Activated naive CD4-positive, alpha-beta T cell treated with anti-CD3 and anti-CD28 coated beads, Interleukin-2, amount 10 ng/mL, durations not matched to agents 7 days and 5 days (primary cell): Measurements from ENCODE around the gene FBXL16.
A peak's percentile ranks its signal among the peaks of the same experiment; 100 is the strongest.

Experiments used
- CTCF ChIA-PET: fragments of 350-600 bp; sonication (Branson Sonifier 250); formaldehyde crosslinking; loops from one replicate; lab custom pipeline; 2021; ENCODE audit warnings: antibody characterized with exemption; lab: Charles Lee
- DNase-seq: peaks from one replicate; pipeline ENCODE4 v3.0.0-alpha.2; 2020
- H3K27ac Mint-ChIP-seq: one replicate; pipeline ENCODE4 v1.8.0; 2021; ENCODE audit warnings: mild to moderate bottlenecking, moderate library complexity, mixed read lengths
- H3K27me3 Mint-ChIP-seq: one replicate; pipeline ENCODE4 v1.8.0; 2021; ENCODE audit warnings: mild to moderate bottlenecking, mixed read lengths
- H3K36me3 Mint-ChIP-seq: one replicate; pipeline ENCODE4 v1.8.0; 2021; ENCODE audit warnings: mixed read lengths
- H3K4me1 Mint-ChIP-seq: one replicate; pipeline ENCODE4 v1.8.0; 2021; ENCODE audit warnings: mixed read lengths
- H3K4me3 Mint-ChIP-seq: one replicate; pipeline ENCODE4 v1.8.0; 2021; ENCODE audit warnings: mild to moderate bottlenecking, moderate library complexity, mixed read lengths
- H3K9me3 Mint-ChIP-seq: one replicate; pipeline ENCODE4 v1.8.0; 2021; ENCODE audit warnings: mixed read lengths

FBXL16 gene

DNA sequence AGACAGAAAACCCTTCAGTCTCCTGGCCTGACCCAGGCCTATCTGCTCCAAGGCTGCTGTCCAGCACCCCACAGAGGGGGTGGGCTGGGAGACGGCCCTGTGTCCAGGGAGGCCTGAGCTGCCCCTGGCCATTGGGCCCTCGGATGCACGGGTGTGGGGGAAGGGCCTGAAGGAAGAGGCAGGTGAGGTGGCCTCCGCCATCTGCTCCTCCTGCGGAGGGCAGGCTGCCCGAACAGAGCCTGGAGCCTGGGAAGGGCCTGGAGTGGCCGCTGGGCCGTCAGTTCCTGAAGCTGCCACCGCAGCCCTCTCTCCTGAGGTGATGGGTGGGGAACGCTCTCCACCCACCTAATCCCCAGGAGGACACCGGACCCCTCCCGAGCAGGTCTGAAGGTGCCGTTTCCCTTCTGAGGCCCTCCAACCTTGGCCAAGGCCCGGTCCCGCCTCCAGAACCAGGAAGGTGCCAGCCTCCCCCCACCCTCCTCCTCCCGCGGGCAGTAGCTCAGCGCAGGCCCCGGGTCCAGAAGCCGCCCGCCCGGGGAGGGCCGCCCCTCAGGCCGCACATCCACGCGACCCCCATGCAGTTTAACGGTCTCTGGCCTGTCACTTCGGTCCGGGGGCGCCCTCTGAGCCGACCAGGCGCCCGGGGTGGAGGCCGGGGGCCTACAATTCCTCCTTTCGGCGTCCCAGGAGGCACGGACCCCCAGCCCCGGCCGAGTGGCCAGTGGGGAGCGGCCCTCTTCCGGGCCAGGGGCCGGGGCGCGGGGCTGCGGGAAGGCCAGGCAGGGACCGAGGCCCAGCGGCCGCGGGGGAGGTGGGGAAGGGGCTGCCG lies 835 bp downstream of the FBXL16 start:
- Mint-ChIP-seq H3K27ac (no peak overlapping the region), H3K27me3 (peaks cover 92% of the 10 kb centered on the region), H3K36me3 (no peaks in the 10 kb centered on the region), H3K4me1 (peaks cover 4% of the 10 kb centered on the region), H3K9me3 (no peaks in the 10 kb centered on the region), H3K4me3 (no peak overlapping the region)
- CTCF ChIA-PET = interaction anchor here (1.5 kb wide), 1 partner anchor 81 kb away, joined by 4 read pairs; no protein-coding TSS in a partner anchor
- DNase-seq = no peak

DNA sequence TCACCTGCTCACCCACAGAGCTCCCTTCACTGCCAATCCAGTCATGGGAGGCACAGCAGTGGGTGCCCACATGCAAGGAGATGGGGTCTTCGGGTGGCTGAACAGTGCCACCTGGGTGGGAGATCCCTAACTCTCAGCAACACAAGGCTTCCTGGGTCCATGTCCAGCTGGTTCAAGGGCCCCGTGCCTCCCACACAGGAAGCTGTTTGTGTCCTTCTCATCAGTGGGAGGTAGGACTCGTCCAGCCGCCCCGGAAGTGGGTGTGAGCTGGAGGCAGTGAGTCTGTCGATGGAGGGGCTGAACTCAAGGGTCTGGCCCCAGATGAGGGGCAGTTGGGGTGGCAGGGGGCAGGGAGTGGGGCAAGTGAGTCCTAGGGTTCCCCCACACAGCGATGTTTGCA lies 1.6 kb downstream of the FBXL16 start:
- H3K4me1 Mint-ChIP-seq = peaks cover 11% of the 10 kb centered on the region
- DNase-seq = no peak
- CTCF ChIA-PET = interaction anchor here (1.5 to 2.9 kb wide), 2 partner anchors 8 to 81 kb away, joined by 4 to 15 read pairs; no protein-coding TSS in a partner anchor
- H3K4me3 Mint-ChIP-seq = no peak overlapping the region
- no peaks in the 10 kb centered on the region for H3K36me3 Mint-ChIP-seq
- H3K27ac Mint-ChIP-seq = no peak overlapping the region
- peaks cover 92% of the 10 kb centered on the region for H3K27me3 Mint-ChIP-seq
- no peaks in the 10 kb centered on the region for H3K9me3 Mint-ChIP-seq

DNA sequence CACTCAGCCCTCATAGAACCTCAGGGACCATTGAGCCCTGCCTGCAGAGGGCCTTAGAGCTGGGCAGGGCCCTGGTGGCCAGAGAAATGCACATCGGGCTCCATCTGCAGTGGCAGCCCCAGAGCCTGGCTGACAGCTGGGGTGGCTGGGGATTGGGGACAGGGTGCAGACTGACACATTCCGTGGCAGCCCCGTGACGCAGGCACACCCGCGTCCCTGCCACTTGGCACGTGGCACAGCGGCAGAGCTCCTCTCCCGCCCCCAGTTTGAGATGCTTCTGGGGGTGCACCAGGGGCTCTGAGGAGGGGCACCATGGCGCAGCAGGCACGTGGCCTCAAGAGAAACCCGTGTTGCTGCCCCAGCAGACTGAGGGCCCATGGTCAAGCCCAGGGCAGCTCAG lies 2.2 kb downstream of the FBXL16 start:
- CTCF ChIA-PET = interaction anchor here (1.5 to 2.9 kb wide), 2 partner anchors 9 to 82 kb away, joined by 4 to 15 read pairs; no protein-coding TSS in a partner anchor
- Mint-ChIP-seq H3K27ac (no peak overlapping the region), H3K36me3 (no peaks in the 10 kb centered on the region), H3K4me1 (peaks cover 14% of the 10 kb centered on the region), H3K4me3 (no peak overlapping the region), H3K27me3 (peaks cover 91% of the 10 kb centered on the region), H3K9me3 (no peaks in the 10 kb centered on the region)
- no peak for DNase-seq

GRCh38 chr16:702341-702740 lies 3.3 kb downstream of the FBXL16 start:
- H3K4me1 Mint-ChIP-seq = peaks cover 17% of the 10 kb centered on the region
- H3K36me3 Mint-ChIP-seq = no peaks in the 10 kb centered on the region
- H3K4me3 Mint-ChIP-seq = no peak overlapping the region
- H3K9me3 Mint-ChIP-seq = no peaks in the 10 kb centered on the region
- CTCF ChIA-PET = interaction anchor here (0.6 to 2.9 kb wide), 4 partner anchors 10 to 492 kb away, joined by 3 to 15 read pairs (median 3); no protein-coding TSS in a partner anchor
- no peak for DNase-seq
- peaks cover 86% of the 10 kb centered on the region for H3K27me3 Mint-ChIP-seq
- H3K27ac Mint-ChIP-seq = no peak overlapping the region

DNA sequence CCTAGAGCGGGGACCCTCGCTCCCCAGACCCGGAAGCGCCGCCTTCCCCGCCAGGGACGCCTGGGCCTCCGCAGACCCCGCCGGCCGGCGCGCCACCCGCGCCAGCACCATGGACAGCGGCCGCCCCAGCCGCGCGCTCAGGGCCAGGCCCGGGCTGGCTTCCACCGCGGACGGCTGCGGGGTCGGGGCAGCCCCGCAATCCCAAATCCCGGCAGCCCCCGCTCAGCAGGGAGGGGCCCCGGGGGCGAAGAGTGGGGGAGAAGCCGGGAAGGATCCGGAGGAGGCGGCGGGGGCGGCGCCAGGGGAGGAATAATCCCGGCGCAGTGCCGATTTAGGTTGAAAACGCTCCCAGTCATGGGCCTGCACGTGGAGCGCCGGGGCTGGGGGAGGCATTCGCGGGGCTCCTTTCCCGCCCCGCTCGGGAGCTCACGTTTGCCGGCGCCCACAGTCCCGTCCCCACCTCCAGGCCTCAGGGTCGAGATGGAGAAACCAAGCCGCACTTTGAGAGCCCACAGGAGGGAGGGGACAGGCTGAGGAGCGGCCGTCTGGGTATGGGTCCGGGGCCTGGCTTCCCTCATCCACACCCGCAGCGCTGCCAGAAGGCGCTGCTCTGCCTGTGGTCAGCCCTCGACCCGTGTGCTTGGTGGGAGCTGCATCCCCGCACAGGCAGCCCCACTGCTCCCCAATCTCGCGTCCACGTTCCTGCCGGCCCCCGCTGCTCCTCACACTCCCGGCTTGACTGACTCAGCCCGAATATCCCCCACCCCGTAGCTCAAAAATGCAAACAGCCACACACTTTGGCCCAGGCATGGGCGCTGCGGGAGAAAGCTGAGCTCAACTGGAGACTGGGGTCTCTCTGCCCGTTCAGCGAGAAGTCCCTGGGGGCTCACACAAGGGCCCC lies 4.7 kb downstream of the FBXL16 start:
- no peak overlapping the region for H3K4me3 Mint-ChIP-seq
- peaks cover 24% of the 10 kb centered on the region for H3K4me1 Mint-ChIP-seq
- no peak overlapping the region for H3K27ac Mint-ChIP-seq
- CTCF ChIA-PET = interaction anchor here (0.7 to 2.9 kb wide), 2 partner anchors 12 to 84 kb away, joined by 3 to 15 read pairs; no protein-coding TSS in a partner anchor
- H3K36me3 Mint-ChIP-seq = no peaks in the 10 kb centered on the region
- no peaks in the 10 kb centered on the region for H3K9me3 Mint-ChIP-seq
- DNase-seq = peak; percentile 65
- H3K27me3 Mint-ChIP-seq = peaks cover 78% of the 10 kb centered on the region

DNA sequence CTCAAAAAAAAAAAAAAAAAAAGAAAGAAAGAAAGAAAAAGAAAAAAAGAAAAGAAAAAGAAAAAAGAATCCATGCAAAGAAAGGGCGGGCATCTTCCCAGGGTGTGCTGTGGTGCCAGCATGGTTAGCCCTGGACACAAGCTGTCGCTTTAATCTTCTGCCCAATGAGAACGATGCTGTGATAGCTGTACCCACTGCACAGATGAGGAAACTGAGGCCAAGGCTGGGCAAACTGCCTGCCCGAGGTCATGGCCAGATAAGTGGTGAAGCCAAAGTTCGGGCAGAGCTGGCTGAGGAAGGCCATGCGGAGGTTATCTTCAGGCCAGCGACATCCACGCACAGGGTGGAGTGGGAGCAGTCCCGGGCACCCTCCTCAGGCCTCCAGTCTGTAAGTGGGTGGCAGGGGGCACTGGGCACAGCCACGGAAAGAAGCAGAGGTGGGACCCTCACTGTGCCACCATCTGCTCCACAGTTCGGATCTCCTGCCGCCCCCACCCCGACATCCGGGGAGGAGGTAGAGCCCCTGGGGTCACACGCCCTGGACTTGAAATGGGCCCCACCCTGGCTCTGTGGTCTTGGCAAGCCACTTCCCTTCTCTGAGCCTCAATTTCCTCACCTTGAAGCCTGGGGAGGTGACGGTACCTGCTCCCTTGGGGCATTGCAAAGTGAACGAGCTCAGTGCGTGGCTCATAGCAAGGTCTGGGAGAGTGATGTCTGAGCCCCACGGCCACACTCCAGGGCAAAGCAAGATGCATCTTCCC lies 6.5 kb downstream of the FBXL16 start:
- Mint-ChIP-seq H3K27me3 (peaks cover 86% of the 10 kb centered on the region), H3K9me3 (no peaks in the 10 kb centered on the region), H3K4me3 (no peak overlapping the region), H3K36me3 (no peaks in the 10 kb centered on the region), H3K27ac (peak overlapping the region; percentile 75), H3K4me1 (peaks cover 33% of the 10 kb centered on the region)
- peak; percentile 53 for DNase-seq
- CTCF ChIA-PET = no interaction called here

DNA sequence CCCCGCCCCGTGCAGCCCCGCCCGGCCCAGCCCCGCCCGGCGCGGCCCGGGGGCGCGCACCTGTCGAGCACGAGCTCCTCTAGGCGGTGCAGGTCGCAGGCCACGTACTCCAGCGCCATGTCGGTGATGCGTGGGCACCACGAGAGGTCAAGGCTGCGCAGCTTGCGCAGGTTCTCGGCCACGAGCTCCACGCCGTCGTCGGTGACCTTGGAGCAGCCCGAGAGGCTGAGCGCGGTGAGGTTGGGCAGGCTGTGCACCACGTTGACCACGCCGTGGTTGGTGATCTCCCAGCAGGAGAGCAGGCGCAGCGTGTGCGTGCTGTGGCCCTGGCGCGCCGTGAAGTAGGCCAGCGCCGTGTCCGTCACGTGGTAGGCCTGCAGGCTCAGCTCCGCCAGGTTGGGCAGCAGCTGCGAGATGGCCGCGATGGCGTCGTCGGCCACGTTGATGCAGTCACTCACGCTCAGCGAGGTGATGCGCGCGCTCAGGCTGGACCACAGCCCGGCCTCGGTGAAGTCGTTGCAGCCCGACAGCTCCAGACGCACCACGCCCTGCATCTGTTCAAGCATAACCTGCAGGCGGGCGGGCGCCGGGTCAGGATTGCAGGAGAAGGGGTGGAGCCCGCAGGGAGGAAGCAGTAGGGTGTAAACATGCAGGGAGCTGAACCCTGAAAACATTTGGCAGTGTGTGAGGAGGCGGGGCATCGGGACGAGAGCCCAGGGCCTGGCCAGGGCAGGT lies 10.1 kb downstream of the FBXL16 start:
- H3K27me3 Mint-ChIP-seq = peaks cover 65% of the 10 kb centered on the region
- peaks cover 45% of the 10 kb centered on the region for H3K4me1 Mint-ChIP-seq
- no peaks in the 10 kb centered on the region for H3K9me3 Mint-ChIP-seq
- DNase-seq = peak; percentile 81
- peak overlapping the region; percentile 76 for H3K4me3 Mint-ChIP-seq
- peak overlapping the region; percentile 90 for H3K27ac Mint-ChIP-seq
- CTCF ChIA-PET = interaction anchor here (1.0 to 1.3 kb wide), 3 partner anchors 17 to 24 kb away, joined by 3 to 4 read pairs (median 4); partner anchors contain the start of gene METRN
- no peaks in the 10 kb centered on the region for H3K36me3 Mint-ChIP-seq

DNA sequence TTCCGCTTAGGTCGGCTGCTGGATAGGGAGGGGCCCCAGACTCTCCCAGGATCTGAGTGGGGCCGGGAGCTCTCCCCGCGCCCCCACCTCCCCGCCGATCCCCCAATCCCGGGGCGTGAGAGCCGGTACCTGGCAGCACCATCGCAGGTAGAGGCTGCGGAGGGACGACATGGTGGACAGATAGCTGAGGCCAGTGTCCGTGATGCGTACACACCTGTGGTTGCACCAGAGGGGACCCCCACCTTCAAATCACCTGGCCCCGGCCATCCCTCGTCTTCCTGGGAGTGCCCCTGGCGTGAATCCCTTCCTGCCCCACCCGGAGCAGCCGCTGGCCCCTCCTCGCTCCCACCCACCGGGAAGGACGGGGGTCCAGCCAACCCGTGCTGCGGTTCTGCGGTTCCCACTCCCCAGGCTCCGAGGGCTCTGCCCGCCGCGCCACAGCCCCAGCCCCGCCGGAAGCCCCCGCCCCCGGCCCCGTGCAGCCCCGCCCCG lies 10.7 kb downstream of the FBXL16 start:
- CTCF ChIA-PET = interaction anchor here (1.2 to 1.3 kb wide), 2 partner anchors 20 to 24 kb away, joined by 4 read pairs; partner anchors contain the start of gene METRN
- H3K9me3 Mint-ChIP-seq = no peaks in the 10 kb centered on the region
- no peaks in the 10 kb centered on the region for H3K36me3 Mint-ChIP-seq
- H3K27ac Mint-ChIP-seq = no peak overlapping the region
- H3K27me3 Mint-ChIP-seq = peaks cover 59% of the 10 kb centered on the region
- peak; percentile 78 for DNase-seq
- H3K4me1 Mint-ChIP-seq = peaks cover 49% of the 10 kb centered on the region
- peak overlapping the region; percentile 50 for H3K4me3 Mint-ChIP-seq

GRCh38 chr16:694187-694862 lies 11.3 kb downstream of the FBXL16 start:
- CTCF ChIA-PET = no interaction called here
- Mint-ChIP-seq H3K27ac (no peak overlapping the region), H3K36me3 (no peaks in the 10 kb centered on the region), H3K27me3 (peaks cover 53% of the 10 kb centered on the region), H3K4me1 (peaks cover 47% of the 10 kb centered on the region), H3K9me3 (no peaks in the 10 kb centered on the region), H3K4me3 (peak overlapping the region; percentile 63)
- no peak for DNase-seq

- CTCF ChIA-PET = no interaction called here
- H3K9me3 Mint-ChIP-seq = no peaks in the 10 kb centered on the region
- no peak overlapping the region for H3K27ac Mint-ChIP-seq
- peaks cover 46% of the 10 kb centered on the region for H3K4me1 Mint-ChIP-seq
- H3K36me3 Mint-ChIP-seq = no peaks in the 10 kb centered on the region
- peaks cover 48% of the 10 kb centered on the region for H3K27me3 Mint-ChIP-seq
- no peak for DNase-seq
- H3K4me3 Mint-ChIP-seq = peak overlapping the region; percentile 45
These were observed 11.8 kb downstream of the FBXL16 start for GRCh38 chr16:693766-694165.

GRCh38 chr16:693364-693763 lies 12.2 kb downstream of the FBXL16 start:
- peaks cover 48% of the 10 kb centered on the region for H3K4me1 Mint-ChIP-seq
- H3K4me3 Mint-ChIP-seq = peak overlapping the region; percentile 45
- CTCF ChIA-PET = no interaction called here
- DNase-seq = no peak
- no peaks in the 10 kb centered on the region for H3K9me3 Mint-ChIP-seq
- no peaks in the 10 kb centered on the region for H3K36me3 Mint-ChIP-seq
- peaks cover 45% of the 10 kb centered on the region for H3K27me3 Mint-ChIP-seq
- H3K27ac Mint-ChIP-seq = no peak overlapping the region

GRCh38 chr16:692356-693108 lies 13.1 kb downstream of the FBXL16 start:
- Mint-ChIP-seq H3K4me1 (peaks cover 47% of the 10 kb centered on the region), H3K36me3 (no peaks in the 10 kb centered on the region), H3K27ac (no peak overlapping the region), H3K4me3 (no peak overlapping the region), H3K27me3 (peaks cover 41% of the 10 kb centered on the region), H3K9me3 (no peaks in the 10 kb centered on the region)
- CTCF ChIA-PET = no interaction called here
- no peak for DNase-seq
